RWPE2 (cell line): Measurements from ENCODE around the gene IPPK.

ENCODE experiments used
- ATAC-seq: fragments of 200-7000 bp; cut with Tn5 transposase; 3 replicates; pipeline ENCODE4 v1.9.1; 2021; ENCODE audit warnings: low read depth
- DNase-seq: peaks from one replicate; pipeline ENCODE4 v3.0.0-alpha.2; 2020; ENCODE audit warnings: low spot score
- H3K27ac ChIP-seq: fragments of 450-650 bp; 2 replicates; pipeline ENCODE4 v1.5.1; 2017; ENCODE audit warnings: mild to moderate bottlenecking; ENCODE audit not compliant: poor library complexity, severe bottlenecking
- H3K27me3 ChIP-seq: fragments of 250-450 bp; sonication (Bioruptor Pico); 2 replicates; pipeline ENCODE4 v1.5.1; 2021; ENCODE audit warnings: mild to moderate bottlenecking, moderate library complexity; ENCODE audit not compliant: insufficient read depth, poor library complexity, severe bottlenecking
- H3K36me3 ChIP-seq: fragments of 250-450 bp; sonication (Bioruptor Pico); 2 replicates; pipeline ENCODE4 v1.5.1; 2020; ENCODE audit warnings: low read depth, mild to moderate bottlenecking, moderate library complexity
- H3K4me1 ChIP-seq: fragments of 250-450 bp; sonication (Bioruptor Pico); 2 replicates; pipeline ENCODE4 v1.5.1; 2021; ENCODE audit warnings: mild to moderate bottlenecking, moderate library complexity; ENCODE audit not compliant: insufficient read depth, poor library complexity, severe bottlenecking
- H3K4me3 ChIP-seq: fragments of 250-450 bp; sonication (Bioruptor Pico); 2 replicates; pipeline ENCODE4 v1.5.1; 2021; ENCODE audit warnings: mild to moderate bottlenecking, moderate library complexity; ENCODE audit not compliant: severe bottlenecking
- H3K9me3 ChIP-seq: fragments of 250-450 bp; sonication (Bioruptor Pico); 2 replicates; pipeline ENCODE4 v1.5.1; 2021; ENCODE audit warnings: mild to moderate bottlenecking, moderate library complexity; ENCODE audit not compliant: severe bottlenecking
- CTCF ChIP-seq: fragments of 450-650 bp; IDR thresholded peaks from one replicate; pipeline ENCODE4 v1.5.1; 2017; ENCODE audit warnings: mild to moderate bottlenecking, moderate library complexity; ENCODE audit not compliant: poor library complexity, severe bottlenecking

The IPPK gene

GRCh38 chr9:92658611-92659010 is 11.3 kb downstream of the IPPK start:
- Histone ChIP-seq H3K4me1 (peaks cover 6% of the 10 kb centered on the region), H3K27ac (no peak overlapping the region), H3K27me3 (no peaks in the 10 kb centered on the region), H3K4me3 (no peak overlapping the region), H3K9me3 (no peaks in the 10 kb centered on the region), H3K36me3 (peaks cover 13% of the 10 kb centered on the region)
- ATAC-seq (no peak), DNase-seq (no peak)
- TF ChIP-seq CTCF, result no peak

GRCh38 chr9:92658176-92658575 is 11.8 kb downstream of the IPPK start:
- Histone ChIP-seq H3K4me3 (no peak overlapping the region), H3K36me3 (peaks cover 16% of the 10 kb centered on the region), H3K27me3 (no peaks in the 10 kb centered on the region), H3K4me1 (peaks cover 6% of the 10 kb centered on the region), H3K27ac (no peak overlapping the region), H3K9me3 (no peaks in the 10 kb centered on the region)
- no peak for TF ChIP-seq CTCF
- no peak for DNase-seq
- no peak for ATAC-seq

- H3K36me3 ChIP-seq, result peaks cover 18% of the 10 kb centered on the region
- H3K9me3 ChIP-seq, result no peaks in the 10 kb centered on the region
- ATAC-seq (no peak), DNase-seq (no peak)
- no peak overlapping the region for H3K27ac ChIP-seq
- H3K4me1 ChIP-seq, result peaks cover 6% of the 10 kb centered on the region
- H3K4me3 ChIP-seq, result no peak overlapping the region
- TF ChIP-seq CTCF, result no peak
- H3K27me3 ChIP-seq, result no peaks in the 10 kb centered on the region
These were observed 12.4 kb downstream of the IPPK start for GRCh38 chr9:92657296-92658094.

GRCh38 chr9:92656537-92656925 is 13.4 kb downstream of the IPPK start:
- Histone ChIP-seq H3K36me3 (peaks cover 22% of the 10 kb centered on the region), H3K27ac (no peak overlapping the region), H3K4me1 (peaks cover 6% of the 10 kb centered on the region), H3K9me3 (no peaks in the 10 kb centered on the region), H3K27me3 (no peaks in the 10 kb centered on the region), H3K4me3 (no peak overlapping the region)
- TF ChIP-seq CTCF, result no peak
- DNase-seq (no peak), ATAC-seq (no peak)

GRCh38 chr9:92655896-92656536 is 13.9 kb downstream of the IPPK start:
- Histone ChIP-seq H3K27ac (peak overlapping the region; percentile 8), H3K4me1 (peaks cover 6% of the 10 kb centered on the region), H3K27me3 (no peaks in the 10 kb centered on the region), H3K36me3 (peaks cover 22% of the 10 kb centered on the region), H3K9me3 (no peaks in the 10 kb centered on the region), H3K4me3 (no peak overlapping the region)
- DNase-seq, result no peak
- TF ChIP-seq CTCF, result no peak
- ATAC-seq, result no peak
